ENCODE results near the gene RAD51AP2. TPM values are rescaled to one million over a fixed set of nuclear protein-coding genes. Genes with fewer than 3 reads are reported as not detected.
A peak's percentile ranks its signal among the peaks of the same experiment; 100 is the strongest.

The RAD51AP2 gene
- total and polyA plus RNA-seq, 2 of the 13 experiments (the other 11 are each of a cell fraction or from before 2014, with no cell fraction given), result 0.11 to 0.12 TPM

GRCh38 chr2:17538844-17539554, 20.8 kb upstream of the RAD51AP2 start (continued):
- TF ChIP-seq RORA (CRISPR knock-in tag; IDR thresholded peaks at IDR 0.05) (no peak), NONO (IDR thresholded peaks at IDR 0.05) (no peak), NONO (CRISPR knock-in tag; conservative IDR thresholded peaks at IDR 0.05) (peak; percentile 95), ZNF839 (CRISPR knock-in tag; IDR thresholded peaks at IDR 0.05; ENCODE audit: borderline replicate concordance) (0 out of 2 replicates have a peak, but pooled peaks have one; percentile 62), TAF1 (CRISPR knock-in tag; IDR thresholded peaks at IDR 0.05) (peak; percentile 88), RCOR2 (CRISPR knock-in tag; IDR thresholded peaks at IDR 0.05) (no peak), HNRNPH1 (optimal IDR thresholded peaks at IDR 0.05; ENCODE audit: low read depth, low read length) (no peak), GABPB1 (CRISPR knock-in tag; IDR thresholded peaks at IDR 0.05) (peak; percentile 92), POLR2G (IDR thresholded peaks at IDR 0.05; ENCODE audit: low read depth, low read length) (peak; percentile 90), GTF3A (CRISPR knock-in tag; conservative IDR thresholded peaks at IDR 0.05) (no peak; the same call in 1 of the 2 replicates), MNT (IDR thresholded peaks at IDR 0.05) (no peak; the same call in 1 of the 2 replicates), ZNF33B (CRISPR knock-in tag; IDR thresholded peaks at IDR 0.05) (no peak), DMTF1 (CRISPR knock-in tag; IDR thresholded peaks at IDR 0.05) (0 out of 2 replicates have a peak, but pooled peaks have one; percentile 34), CHD2 (IDR thresholded peaks at IDR 0.05; ENCODE audit: low read depth, low read length) (no peak), ZSCAN9 (CRISPR knock-in tag; IDR thresholded peaks at IDR 0.05; ENCODE audit: borderline replicate concordance) (peak; percentile 59; the same call in 1 of the 2 replicates), PHF21A (CRISPR knock-in tag; IDR thresholded peaks at IDR 0.05) (peak; percentile 99), MAFG (CRISPR knock-in tag; IDR thresholded peaks at IDR 0.05) (no peak), ZNF713 (CRISPR knock-in tag; IDR thresholded peaks at IDR 0.05) (no peak), MLX (CRISPR knock-in tag; IDR thresholded peaks at IDR 0.05) (no peak), NFYB (CRISPR knock-in tag; IDR thresholded peaks at IDR 0.05) (no peak; the same call in 1 of the 2 replicates), ZNF597 (CRISPR knock-in tag; IDR thresholded peaks at IDR 0.05) (peak; percentile 62; the same call in 1 of the 2 replicates), ZNF18 (CRISPR knock-in tag; IDR thresholded peaks at IDR 0.05; ENCODE audit: insufficient replicate concordance) (peak; percentile 79)

Data from HepG2 (cell line).